CD4-positive, alpha-beta T cell treated with Interleukin-6 for 4 hours (primary cell): ENCODE measurements around the gene MPHOSPH9.

Source experiments
- DNase-seq: peaks from one replicate; pipeline ENCODE4 v3.0.0-alpha.2; 2020; ENCODE audit warnings: mixed read lengths

MPHOSPH9 gene, protein sequence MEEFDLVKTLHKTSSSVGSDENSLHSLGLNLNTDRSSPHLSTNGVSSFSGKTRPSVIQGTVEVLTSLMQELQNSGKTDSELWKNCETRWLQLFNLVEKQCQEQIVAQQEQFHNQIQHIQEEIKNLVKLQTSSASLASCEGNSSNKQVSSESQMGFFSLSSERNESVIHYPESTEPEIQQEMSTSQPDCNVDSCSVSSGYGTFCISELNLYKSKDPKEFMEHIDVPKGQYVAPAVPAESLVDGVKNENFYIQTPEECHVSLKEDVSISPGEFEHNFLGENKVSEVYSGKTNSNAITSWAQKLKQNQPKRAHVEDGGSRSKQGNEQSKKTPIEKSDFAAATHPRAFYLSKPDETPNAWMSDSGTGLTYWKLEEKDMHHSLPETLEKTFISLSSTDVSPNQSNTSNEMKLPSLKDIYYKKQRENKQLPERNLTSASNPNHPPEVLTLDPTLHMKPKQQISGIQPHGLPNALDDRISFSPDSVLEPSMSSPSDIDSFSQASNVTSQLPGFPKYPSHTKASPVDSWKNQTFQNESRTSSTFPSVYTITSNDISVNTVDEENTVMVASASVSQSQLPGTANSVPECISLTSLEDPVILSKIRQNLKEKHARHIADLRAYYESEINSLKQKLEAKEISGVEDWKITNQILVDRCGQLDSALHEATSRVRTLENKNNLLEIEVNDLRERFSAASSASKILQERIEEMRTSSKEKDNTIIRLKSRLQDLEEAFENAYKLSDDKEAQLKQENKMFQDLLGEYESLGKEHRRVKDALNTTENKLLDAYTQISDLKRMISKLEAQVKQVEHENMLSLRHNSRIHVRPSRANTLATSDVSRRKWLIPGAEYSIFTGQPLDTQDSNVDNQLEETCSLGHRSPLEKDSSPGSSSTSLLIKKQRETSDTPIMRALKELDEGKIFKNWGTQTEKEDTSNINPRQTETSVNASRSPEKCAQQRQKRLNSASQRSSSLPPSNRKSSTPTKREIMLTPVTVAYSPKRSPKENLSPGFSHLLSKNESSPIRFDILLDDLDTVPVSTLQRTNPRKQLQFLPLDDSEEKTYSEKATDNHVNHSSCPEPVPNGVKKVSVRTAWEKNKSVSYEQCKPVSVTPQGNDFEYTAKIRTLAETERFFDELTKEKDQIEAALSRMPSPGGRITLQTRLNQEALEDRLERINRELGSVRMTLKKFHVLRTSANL

DNA sequence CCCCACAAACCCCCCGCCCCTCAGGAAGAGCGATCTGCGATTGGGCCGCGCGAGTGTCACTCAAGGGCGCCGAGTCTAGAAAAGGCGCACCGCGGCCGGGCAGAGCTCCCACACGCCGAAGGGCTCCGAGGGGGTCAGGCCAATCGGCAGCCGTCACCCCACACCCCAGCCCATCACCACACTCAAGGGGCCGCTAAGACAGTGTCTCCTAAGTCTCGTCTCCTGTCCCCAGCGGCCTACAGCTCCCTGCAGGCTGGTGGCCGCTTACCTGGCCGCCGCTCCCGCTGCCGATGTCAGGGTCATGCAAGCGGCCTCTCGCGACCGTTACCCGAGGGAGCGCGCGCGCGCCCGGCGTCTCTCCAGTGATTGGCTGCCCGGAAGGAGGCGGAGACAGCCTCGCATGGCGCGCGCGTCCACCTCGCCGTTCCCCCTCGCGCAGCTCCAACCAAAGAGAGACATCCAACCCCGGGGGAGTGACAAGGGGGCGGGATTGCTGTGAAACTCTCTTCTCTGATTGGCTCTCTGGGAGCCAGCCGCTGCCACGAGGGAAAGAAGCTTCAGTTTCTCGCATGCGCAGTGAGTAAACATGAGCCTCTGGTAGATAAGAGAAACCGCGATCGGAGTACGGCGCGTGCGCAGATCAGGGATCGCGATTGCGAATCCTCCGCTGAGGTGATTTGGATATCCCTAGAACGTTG, at the start of gene MPHOSPH9, which contains the start of gene MTRFR:
Gene MPHOSPH9 (minus strand): TSS at position 335 of the 698 bp plus-strand sequence. CDS start 2,777 bp downstream, outside the sequence.
Gene MTRFR (plus strand): TSS at position 630 of the 698 bp plus-strand sequence. CDS start 20,239 bp downstream, outside the sequence.
- peak; percentile 99 for DNase-seq

DNA sequence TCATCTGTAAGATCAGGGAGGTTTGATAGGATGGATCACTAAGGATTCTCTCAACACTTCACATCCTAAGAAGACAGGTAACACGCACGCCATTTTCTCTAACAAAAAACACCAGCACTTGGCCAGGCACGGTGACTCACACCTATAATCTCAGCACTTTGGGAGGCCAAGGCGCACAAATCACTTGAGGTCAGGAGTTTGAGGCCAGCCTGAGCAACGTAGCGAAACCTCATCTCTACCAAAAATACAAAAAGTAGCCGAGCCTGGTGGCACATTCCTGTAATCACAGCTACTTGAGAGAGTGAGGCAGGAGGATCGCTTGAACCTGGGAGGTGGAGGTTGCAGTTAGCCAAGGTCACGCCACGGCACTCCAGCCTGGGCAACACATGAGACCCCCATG, 49.2 kb upstream of the MPHOSPH9 start:
- no peak for DNase-seq

DNA sequence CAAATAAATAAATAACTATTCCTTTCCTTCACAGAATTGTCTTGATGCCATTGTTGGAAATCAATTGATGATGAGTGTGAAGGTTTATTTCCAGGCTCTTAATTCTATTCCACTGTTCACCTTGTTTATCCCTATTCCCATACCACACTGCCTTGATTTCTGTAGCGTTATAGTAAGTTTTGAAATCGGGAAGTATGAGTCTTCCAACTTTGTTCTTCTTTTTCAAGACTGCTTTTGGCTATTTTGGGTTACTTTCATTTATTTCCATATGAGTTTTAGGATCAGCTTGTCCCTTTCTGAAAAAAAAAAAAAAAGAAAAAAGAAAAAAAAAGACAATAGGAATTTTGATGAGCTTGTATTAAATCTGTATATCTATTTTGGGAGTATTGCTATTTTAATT, 48.0 kb upstream of the MPHOSPH9 start:
- DNase-seq = no peak

DNA sequence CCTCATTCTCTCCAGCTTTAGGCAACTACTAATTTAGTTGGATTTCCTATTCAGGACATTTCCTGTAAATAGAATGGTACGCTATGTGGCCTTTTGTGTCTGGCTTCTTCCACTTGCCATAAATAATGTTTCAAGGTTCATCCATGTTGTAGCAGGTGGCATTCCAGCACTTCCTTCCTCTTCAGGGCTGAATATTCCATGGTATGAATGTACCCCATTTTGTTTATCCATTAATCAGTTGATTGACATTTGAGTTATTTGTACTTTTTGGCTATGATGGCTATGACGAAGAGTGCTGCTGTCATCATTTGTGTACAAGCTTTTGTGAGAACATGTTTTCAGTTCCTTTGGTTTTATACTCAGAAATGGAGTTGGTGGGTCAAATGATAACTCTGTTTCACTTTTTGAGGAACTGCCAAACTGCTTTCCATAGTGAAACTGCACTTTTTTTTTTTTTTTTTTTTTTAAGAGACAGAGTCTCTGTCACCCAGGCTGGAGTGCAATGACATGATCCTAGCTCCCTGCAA, 45.2 kb upstream of the MPHOSPH9 start:
- no peak for DNase-seq

DNA sequence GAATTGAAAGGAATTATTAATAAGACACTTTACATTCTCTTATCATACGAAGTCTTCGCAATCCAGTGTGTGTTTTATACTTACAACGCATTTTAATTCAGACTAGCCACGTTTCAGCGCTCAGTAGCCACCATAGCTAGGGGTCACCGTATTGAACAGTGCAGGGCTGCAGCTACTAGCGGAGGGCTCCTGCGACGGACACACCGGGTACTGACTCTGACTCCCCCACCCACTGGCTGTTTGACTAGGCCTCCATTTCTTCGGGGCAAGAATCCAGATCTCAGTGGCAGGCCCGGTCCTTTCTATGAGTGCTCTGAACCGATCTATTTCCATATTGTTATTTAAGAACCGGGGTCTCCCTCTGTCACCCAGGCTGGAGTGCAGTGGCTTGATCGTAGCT, 40.2 kb upstream of the MPHOSPH9 start:
- no peak for DNase-seq

DNA sequence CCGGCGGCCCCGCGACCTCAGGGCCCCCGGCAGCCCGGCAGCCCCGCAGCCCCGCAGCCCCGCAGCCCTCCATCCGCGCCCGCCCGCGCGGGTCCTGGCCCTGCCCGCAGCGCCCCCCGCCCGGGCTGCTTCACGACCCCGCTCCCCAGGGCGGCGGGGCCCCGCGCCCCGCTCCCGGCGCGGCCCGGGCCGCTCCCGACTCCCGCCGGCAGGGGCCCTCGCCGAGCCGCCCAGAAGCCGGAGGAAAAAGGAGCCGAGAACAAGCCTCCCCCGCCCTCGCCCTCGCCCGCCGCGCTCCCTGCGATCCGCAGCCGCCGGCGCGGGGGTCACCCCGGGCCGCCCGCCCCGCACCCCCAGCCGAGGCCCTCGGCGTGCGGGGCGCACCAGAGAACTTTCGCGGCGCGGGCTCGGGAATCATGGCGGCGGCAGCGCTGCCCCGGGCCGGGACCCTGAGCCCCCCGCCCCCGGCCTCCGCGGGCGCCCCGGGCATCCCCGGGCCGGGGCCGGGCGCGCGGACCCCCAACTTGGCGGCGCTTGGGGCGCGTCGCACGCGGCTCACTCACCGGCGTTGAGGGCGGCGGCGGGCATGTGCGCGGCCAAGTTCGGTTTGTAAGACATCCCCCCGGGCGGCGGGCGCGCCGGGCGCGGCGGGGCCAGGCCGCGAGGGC, 38.2 kb upstream of the MPHOSPH9 start:
- peak; percentile 79 for DNase-seq

DNA sequence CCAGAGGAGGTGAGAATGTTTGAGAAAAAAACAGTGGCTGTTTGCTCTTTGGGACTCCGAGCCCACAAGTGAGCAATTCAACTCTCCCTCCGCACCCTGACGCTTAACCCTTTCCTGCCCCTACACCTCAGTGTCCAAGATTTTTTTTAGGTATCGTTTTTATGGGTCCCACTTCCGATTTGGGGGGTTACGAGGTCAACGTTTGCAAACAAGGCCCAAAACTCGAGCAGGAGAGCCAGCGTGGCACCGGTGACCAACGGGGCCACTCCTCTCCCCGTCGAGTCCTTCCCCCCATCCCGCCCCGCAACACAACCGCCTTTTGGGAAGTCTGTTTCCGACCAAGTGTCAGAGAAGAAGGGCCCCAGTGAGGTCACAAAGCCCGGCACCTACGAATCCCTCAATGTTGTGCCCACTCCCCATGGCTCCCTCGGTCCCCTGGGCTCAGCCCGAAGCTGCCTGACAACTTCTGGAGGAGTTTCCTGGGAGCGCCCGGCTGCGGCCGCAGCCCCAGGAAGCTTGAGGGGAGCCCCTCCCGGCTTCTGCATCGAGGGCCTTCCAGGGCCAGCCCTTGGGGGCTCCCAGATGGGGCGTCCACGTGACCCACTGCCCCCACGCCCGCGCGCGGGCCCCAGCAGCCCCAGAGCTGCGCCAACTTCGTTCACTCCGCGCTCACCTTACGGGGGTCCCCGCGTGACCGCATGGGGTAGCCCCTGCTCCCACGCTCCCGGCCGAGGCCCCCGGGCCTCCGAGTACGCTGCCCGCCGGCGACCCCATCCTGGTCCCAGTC, 37.5 kb upstream of the MPHOSPH9 start:
- DNase-seq = peak; percentile 14

DNA sequence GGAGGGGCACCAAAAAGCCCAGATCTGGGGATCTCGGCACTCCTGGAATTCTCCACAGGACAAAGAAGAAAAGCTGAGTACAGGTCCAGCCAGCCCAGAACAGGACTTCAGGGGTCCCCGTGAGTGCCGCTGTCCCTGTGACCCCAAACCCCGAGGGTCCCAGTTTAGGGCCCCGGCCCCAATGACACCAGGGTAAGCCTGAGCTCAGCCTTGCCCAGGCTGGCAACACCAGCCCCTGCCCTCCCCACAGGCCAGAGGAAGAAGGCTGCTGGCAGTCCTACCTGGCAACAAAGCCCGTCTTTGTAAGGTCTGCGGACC, 36.9 kb upstream of the MPHOSPH9 start:
- DNase-seq = peak; percentile 15

DNA sequence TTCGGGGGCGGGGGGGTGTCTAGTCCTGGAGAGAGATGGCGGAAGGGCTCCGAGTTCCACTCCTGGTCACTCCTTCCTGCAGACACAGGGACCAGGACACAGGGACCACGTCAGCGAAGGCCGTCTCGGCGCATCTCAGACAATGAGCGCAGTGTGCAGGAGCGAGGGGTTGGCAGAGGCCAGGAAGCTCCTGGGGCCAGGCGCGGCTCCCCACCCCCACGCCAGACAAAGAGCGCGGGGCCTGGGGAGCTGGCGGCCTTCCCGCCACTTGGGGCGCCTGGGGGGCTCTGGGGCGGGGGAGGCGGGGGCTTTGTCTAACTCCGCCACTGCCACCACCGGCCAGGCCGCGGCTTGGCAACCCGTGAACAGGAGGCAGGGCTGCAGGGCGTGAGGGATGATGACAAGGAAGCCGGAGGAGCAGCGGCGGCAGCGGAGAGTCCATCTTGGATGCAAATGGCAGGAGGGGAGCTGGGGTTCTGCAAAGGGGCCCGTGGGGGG, 36.5 kb upstream of the MPHOSPH9 start:
- DNase-seq = peak; percentile 42

DNA sequence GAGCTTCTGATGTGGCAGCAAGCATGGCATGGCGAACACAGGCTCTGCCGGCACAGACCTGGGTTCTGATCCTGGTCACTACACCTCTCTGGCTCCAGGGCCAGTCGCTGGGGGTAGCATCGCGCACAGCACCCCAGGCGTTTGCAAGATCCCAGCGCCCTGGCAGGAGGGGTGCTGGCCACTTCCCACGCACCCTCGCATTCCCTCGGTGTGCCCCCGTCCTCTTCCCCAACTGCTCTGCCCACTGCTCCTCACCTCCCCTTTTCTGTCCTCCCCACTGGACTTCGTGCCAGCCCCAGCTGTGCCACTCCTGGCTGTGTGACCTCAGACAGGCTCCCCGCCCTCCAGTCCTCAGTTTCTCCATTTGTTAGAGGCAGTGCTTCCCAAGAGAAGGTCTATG, 35.9 kb upstream of the MPHOSPH9 start:
- no peak for DNase-seq

DNA sequence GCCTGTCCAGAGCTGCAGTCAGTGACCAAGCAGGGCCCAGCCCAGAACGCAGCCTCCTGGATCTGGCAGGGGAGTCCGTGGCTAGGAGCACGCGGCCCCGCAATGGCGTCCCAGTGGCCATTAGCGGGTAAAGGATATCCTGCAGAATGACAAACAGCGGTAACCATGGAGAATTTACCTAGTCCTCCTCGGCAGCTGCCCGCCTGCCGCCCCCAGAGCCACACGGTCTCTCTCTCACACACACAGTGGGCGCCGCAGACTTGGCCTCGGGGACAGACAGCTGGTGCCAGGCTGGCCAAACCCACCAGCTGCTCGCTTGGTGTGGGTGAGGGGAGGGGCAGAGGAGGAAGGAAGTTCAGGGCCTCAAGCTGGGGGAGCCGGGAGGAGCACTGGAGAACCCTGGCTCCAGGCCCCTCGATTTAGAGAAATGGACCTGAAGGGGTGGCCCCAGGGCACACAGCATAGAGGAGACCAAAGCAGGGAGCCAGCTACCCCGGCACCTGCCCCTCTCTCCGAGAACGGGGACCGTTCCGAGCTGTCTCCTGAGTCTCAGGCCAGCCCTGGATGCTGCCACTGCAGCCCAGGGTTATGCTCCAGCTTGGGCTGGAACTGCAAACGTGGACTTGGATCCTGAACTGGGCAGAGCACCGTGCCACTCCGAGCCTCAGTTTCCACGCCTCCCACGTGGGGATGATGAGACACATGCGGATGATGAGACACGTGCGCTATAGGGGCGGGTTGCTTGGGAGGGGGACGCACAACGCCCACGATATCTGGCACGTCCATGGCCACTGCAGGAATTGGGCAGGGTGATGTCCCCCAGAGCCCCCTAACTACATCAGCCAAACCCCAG, 35.3 kb upstream of the MPHOSPH9 start:
- DNase-seq = no peak

DNA sequence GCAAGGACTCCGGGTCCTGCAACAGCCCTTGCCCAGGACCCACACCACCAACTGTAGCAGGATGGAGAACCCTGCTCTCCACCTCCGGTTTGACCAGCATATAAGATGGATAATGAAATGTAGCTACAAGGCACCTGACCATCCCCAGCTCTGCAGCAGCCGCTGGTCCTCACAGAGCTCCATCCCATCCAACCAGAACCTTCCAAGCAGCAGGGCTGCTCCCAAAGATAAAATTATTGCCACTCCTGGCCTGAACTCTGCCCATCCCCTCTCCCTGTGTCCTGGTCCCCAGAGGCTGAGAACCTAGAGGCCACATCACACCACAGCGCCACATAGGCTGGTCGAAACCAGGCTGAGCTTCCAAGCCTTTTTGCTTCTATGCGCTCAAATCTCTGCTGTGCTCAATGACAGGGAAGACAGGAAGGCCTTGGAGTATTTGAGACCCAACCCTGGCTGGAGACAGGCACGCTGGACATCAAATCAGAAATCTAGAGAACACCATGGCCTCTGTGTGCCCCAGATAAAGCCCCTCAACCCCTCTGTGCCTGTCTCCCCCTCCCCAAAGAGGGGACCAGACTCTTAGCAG, 34.5 kb upstream of the MPHOSPH9 start:
- DNase-seq = no peak

DNA sequence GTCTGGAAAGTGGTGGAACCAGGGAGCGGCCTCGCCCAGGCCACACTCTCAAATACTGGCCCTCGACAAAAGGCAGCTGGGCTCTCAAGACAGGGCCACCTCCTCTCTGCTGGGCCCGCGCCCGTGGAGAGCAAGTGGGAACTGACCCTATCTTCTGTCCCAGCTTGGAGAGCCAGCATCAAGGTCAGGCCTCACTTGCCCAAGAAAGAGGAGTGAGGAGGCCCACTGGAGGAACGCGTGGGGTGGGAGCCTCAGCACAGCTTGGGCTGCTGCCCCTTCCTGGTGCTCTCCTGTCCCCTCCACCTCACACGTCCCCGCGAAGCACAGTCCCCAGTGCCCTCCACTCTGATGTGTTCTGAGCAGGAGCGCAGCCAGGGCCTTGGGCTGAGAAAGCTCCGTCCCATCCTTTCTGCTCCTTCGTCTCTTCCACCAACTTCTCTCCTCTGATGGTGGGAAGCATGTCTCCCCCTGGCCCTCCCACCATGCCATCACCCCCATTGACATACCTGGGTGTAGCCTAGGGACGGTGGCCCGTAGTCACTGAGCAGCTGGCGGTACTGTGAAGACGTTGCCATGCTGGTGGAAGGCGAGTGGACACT, 33.8 kb upstream of the MPHOSPH9 start:
- no peak for DNase-seq

DNA sequence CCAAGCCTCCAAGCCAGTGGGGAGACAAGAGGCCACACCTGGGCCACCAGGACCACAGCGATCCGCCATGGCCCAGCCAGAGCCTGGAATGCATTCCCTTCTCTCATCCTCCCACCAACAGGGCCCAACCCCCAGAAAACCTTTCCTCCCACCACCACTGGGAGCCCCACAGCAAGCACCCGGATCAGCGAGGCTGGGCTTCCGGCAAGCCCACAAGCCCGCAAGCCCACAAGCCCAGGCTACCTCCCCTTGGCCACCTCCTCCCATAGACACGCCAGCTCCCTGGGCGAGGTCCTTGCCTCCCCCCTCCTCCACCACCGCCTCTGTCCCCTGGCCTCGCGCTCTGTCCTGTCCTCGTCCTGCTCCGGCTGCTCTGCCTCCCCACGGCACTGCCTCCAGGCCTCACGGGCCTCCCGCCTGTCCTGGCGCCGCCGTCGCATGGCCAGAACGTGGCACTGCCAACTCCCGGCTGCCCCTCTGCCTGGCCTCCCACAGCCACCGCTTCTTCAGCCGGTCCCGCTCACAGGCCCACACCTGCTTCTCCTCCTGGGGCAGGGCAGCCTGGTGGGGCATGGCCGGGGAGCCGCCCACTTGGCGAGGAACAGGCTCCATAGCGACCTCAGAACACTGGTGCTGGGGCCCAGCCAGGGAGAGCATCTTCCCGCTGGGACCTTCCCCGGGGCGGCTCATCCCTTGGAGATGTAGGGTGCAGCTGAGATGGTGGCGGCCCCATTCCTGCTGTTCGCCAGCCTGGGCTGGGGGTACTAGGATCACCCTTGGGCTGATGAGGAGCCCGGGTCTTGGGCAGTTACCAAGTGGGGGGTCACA, 33.1 kb upstream of the MPHOSPH9 start:
- no peak for DNase-seq

DNA sequence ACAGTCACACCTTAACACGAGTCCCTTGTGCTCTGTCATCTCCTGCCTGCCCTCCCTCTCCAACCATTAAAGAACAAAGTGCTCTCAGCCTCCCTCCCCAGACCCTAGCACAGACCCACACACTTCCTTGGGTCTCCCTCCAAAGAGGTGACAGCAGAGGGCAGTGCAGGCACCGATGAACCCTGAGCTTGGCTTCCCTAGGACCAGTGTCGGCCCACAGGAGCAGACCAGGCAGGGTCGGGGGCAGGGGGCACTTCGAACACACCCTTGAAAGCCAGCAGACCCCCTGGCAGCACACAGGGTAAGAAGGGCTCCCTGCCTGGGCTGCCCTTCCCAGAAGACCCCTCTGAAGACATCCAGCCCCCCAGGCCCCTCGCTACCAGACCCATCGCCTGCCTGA, 31.7 kb upstream of the MPHOSPH9 start:
- peak; percentile 17 for DNase-seq

DNA sequence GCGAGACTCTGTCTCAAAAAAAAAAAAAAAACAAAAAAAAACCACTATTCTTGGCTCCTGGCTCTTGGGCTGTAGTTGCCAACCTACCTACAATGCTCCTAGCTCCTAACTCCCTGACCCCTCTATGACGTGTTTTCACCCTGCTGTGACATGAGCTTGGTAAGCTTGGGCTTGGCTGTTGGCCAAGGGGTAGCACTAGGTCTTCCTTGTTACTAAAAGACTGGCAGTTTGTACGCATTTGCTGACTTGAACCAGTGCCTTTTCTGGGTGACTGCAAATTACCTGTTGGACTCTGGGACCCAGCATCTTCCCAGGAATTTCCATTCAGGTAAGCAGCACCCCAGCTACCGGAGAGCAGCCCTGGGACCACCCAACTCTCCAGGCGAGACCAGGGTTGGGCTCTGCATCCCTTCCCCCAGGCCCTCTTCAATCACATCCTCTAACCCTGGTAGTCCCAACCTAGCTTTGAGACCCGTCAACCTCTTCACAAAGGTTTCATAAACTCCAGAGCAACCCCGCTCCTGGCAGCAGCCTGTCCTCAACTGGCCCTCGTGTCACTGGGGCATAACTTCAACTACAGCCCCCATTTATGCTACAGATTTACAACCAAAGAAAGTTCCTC, 30.4 kb upstream of the MPHOSPH9 start:
- DNase-seq = no peak

DNA sequence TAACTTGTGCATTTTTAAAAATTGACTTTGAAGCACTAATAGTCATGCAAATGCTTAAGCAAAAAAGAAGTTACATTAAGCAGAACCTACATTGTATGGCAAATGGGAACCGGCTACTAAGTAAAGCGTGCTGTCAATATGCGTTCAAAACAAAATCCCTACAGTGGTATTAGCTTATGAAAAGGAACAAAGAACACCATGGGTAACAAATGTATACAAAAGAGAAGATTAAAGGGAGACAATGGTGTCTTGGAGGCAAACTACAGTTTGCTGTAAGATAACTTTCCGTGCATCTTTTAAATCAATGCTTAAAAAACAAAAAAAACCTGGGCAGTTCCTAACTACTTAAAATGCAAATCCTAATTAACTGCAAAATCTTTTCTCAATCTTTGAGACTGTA, 28.3 kb upstream of the MPHOSPH9 start:
- DNase-seq = no peak

DNA sequence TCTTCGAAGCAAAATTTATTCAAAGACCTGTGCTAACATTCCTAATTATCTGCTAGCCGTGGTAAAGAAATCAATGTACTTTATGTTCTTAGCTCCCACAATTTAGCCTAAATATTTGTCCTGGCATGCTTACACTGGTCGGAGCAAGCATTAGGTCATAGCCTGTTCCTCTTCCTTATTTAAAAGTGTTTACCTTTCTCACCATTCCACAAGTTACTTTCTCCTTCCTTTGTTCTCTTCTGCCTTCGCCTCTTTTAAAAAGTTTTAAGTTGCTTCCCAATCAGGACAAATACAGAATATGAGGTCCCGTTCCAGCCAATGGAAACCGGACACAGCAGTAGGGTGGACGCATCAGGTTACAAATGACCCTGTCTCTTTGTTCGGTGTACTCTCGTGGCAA, 27.1 kb upstream of the MPHOSPH9 start:
- DNase-seq = no peak
